WTC11 (cell line): ENCODE results near the gene MNAT1. TPM values are rescaled to one million over a fixed set of nuclear protein-coding genes. Genes with fewer than 3 reads are reported as not detected.

Experiments used
- ATAC-seq: fragments of 200-7000 bp; cut with Tn5 transposase; 2 replicates; pipeline ENCODE4 v1.10.0; 2021; ENCODE audit warnings: mild to moderate bottlenecking, moderate library complexity
- CTCF ChIA-PET: fragments of 300-600 bp; sonication (Branson Sonifier 250); formaldehyde crosslinking; loops from one replicate; lab custom pipeline; 2021; ENCODE audit warnings: antibody characterized with exemption; lab: Charles Lee
- POLR2A ChIA-PET: fragments of 350-600 bp; sonication (Branson Sonifier 250); formaldehyde crosslinking; loops from one replicate; lab custom pipeline; 2021; ENCODE audit warnings: antibody characterized with exemption; lab: Charles Lee
- DNase-seq: peaks from one replicate; pipeline ENCODE4 v3.0.0; 2021; ENCODE audit warnings: low spot score
- H3K27ac Mint-ChIP-seq: 2 replicates; pipeline ENCODE4 v1.8.0; 2021; ENCODE audit warnings: mixed read lengths
- H3K27me3 Mint-ChIP-seq: 2 replicates; pipeline ENCODE4 v1.8.0; 2021; ENCODE audit warnings: low read depth, mild to moderate bottlenecking, moderate library complexity, mixed read lengths
- H3K36me3 Mint-ChIP-seq: 2 replicates; pipeline ENCODE4 v1.8.0; 2021; ENCODE audit warnings: mixed read lengths
- H3K4me1 Mint-ChIP-seq: 2 replicates; pipeline ENCODE4 v1.8.0; 2022; ENCODE audit warnings: mixed read lengths
- H3K4me3 Mint-ChIP-seq: 2 replicates; pipeline ENCODE4 v1.8.0; 2021; ENCODE audit warnings: mild to moderate bottlenecking, moderate library complexity, mixed read lengths
- H3K9me3 Mint-ChIP-seq: 2 replicates; pipeline ENCODE4 v1.8.0; 2021; ENCODE audit warnings: mixed read lengths
- ATF3 ChIP-seq: sonication (generic); formaldehyde crosslinking; conservative IDR thresholded peaks from 2 replicates; pipeline ENCODE4 v1.8.1; 2022; ENCODE audit warnings: mild to moderate bottlenecking, missing genetic modification reagents
- CDX4 ChIP-seq: fragments of 250-450 bp; sonication (Bioruptor Pico); IDR thresholded peaks from 2 replicates; pipeline ENCODE4 v1.9.0; 2021; ENCODE audit warnings: moderate library complexity, mild to moderate bottlenecking, inconsistent platforms, borderline replicate concordance
- CREB1 ChIP-seq: sonication (generic); formaldehyde crosslinking; IDR thresholded peaks from 2 replicates; pipeline ENCODE4 v1.8.0; 2023; ENCODE audit warnings: mild to moderate bottlenecking, missing genetic modification reagents
- E2F5 ChIP-seq: sonication (generic); formaldehyde crosslinking; IDR thresholded peaks from 2 replicates; pipeline ENCODE4 v1.8.1; 2022; ENCODE audit warnings: mild to moderate bottlenecking, moderate library complexity, missing genetic modification reagents
- EMX1 ChIP-seq: fragments of 250-450 bp; sonication (Bioruptor Pico); IDR thresholded peaks from 2 replicates; pipeline ENCODE4 v1.8.0; 2021; ENCODE audit warnings: mild to moderate bottlenecking
- ESRRA ChIP-seq: sonication (generic); formaldehyde crosslinking; IDR thresholded peaks from 2 replicates; pipeline ENCODE4 v1.8.1; 2022; ENCODE audit warnings: mild to moderate bottlenecking, missing genetic modification reagents, borderline replicate concordance
- GABPB1 ChIP-seq: sonication (generic); formaldehyde crosslinking; IDR thresholded peaks from 2 replicates; pipeline ENCODE4 v1.8.1; 2023; ENCODE audit warnings: mild to moderate bottlenecking, missing genetic modification reagents
- HMGA2 ChIP-seq: fragments of 250-450 bp; sonication (Bioruptor Pico); IDR thresholded peaks from 2 replicates; pipeline ENCODE4 v1.4.0; 2021; ENCODE audit warnings: mild to moderate bottlenecking, moderate library complexity
- HMGXB4 ChIP-seq: sonication (generic); formaldehyde crosslinking; IDR thresholded peaks from 2 replicates; pipeline ENCODE4 v1.8.1; 2023; ENCODE audit warnings: mild to moderate bottlenecking, moderate library complexity, missing genetic modification reagents
- IRF1 ChIP-seq: sonication (generic); formaldehyde crosslinking; IDR thresholded peaks from 2 replicates; pipeline ENCODE4 v1.8.0; 2023; ENCODE audit warnings: missing genetic modification reagents
- MXD4 ChIP-seq: fragments of 250-450 bp; sonication (Bioruptor Pico); IDR thresholded peaks from 2 replicates; pipeline ENCODE4 v1.8.0; 2021; ENCODE audit warnings: mild to moderate bottlenecking, moderate library complexity, borderline replicate concordance
- NR1H2 ChIP-seq: sonication (generic); formaldehyde crosslinking; IDR thresholded peaks from 2 replicates; pipeline ENCODE4 v1.9.0; 2021; ENCODE audit warnings: mild to moderate bottlenecking, moderate library complexity, missing genetic modification reagents
- NR2C2 ChIP-seq: sonication (generic); formaldehyde crosslinking; IDR thresholded peaks from 2 replicates; pipeline ENCODE4 v1.8.0; 2022; ENCODE audit warnings: mild to moderate bottlenecking, missing genetic modification reagents
- OVOL2 ChIP-seq: fragments of 250-450 bp; sonication (Bioruptor Pico); IDR thresholded peaks from 2 replicates; pipeline ENCODE4 v1.9.0; 2021; ENCODE audit warnings: mild to moderate bottlenecking, borderline replicate concordance
- PRDM15 ChIP-seq: sonication (generic); formaldehyde crosslinking; IDR thresholded peaks from 2 replicates; pipeline ENCODE4 v1.8.0; 2022; ENCODE audit warnings: missing genetic modification reagents
- TEAD1 ChIP-seq: sonication (generic); formaldehyde crosslinking; IDR thresholded peaks from 2 replicates; pipeline ENCODE4 v1.8.0; 2022; ENCODE audit warnings: mild to moderate bottlenecking, missing genetic modification reagents
- ZBTB21 ChIP-seq: sonication (generic); formaldehyde crosslinking; IDR thresholded peaks from 2 replicates; pipeline ENCODE4 v1.8.1; 2023; ENCODE audit warnings: mild to moderate bottlenecking, missing genetic modification reagents, borderline replicate concordance
- ZMAT4 ChIP-seq: fragments of 250-450 bp; sonication (Bioruptor Pico); IDR thresholded peaks from 2 replicates; pipeline ENCODE4 v1.9.0; 2021; ENCODE audit warnings: mild to moderate bottlenecking
- ZNF121 ChIP-seq: sonication (generic); formaldehyde crosslinking; IDR thresholded peaks from 2 replicates; pipeline ENCODE4 v1.8.0; 2023; ENCODE audit warnings: missing genetic modification reagents
- ZNF512 ChIP-seq: sonication (generic); formaldehyde crosslinking; IDR thresholded peaks from 2 replicates; pipeline ENCODE4 v1.8.1; 2022; ENCODE audit warnings: missing genetic modification reagents, borderline replicate concordance
- ZNF671 ChIP-seq: fragments of 250-450 bp; sonication (Bioruptor Pico); IDR thresholded peaks from 2 replicates; pipeline ENCODE4 v1.8.0; 2021; ENCODE audit warnings: mild to moderate bottlenecking
- total RNA-seq: library from RNA; stranded (reverse); gene quantifications from 3 replicates; pipeline ENCODE4 v1.2.3, GENCODE V29; 2021

The MNAT1 gene
- total RNA-seq, 1 experiment from 2014 or later = 59.0 TPM

GRCh38 chr14:60926002-60926401 lies 191.4 kb downstream of the MNAT1 start (continued):
- TF ChIP-seq IRF1 (CRISPR knock-in tag) (no peak), ZNF121 (CRISPR knock-in tag) (no peak), TEAD1 (no peak), HMGXB4 (CRISPR knock-in tag) (no peak), EMX1 (CRISPR knock-in tag) (no peak), HMGA2 (CRISPR knock-in tag) (no peak), NR2C2 (CRISPR knock-in tag) (no peak), E2F5 (CRISPR knock-in tag) (no peak)
- TF ChIP-seq, all 79 proteins: peak for 0

- H3K27me3 Mint-ChIP-seq = no peaks in the 10 kb centered on the region
- ChIA-PET POLR2A (no interaction called here), CTCF (no interaction called here)
- ATAC-seq (no peak), DNase-seq (no peak)
- H3K4me1 Mint-ChIP-seq = peaks cover 12% of the 10 kb centered on the region
- TF ChIP-seq ZNF671 (no peak), HMGA2 (CRISPR knock-in tag) (no peak), ATF3 (no peak), OVOL2 (no peak), NR2C2 (CRISPR knock-in tag) (no peak), ZNF121 (CRISPR knock-in tag) (no peak), NR1H2 (no peak), CDX4 (CRISPR knock-in tag) (no peak), PRDM15 (CRISPR knock-in tag) (no peak), E2F5 (CRISPR knock-in tag) (no peak)
- no peaks in the 10 kb centered on the region for H3K36me3 Mint-ChIP-seq
- no peak overlapping the region for H3K4me3 Mint-ChIP-seq
- H3K27ac Mint-ChIP-seq = no peak overlapping the region
- H3K9me3 Mint-ChIP-seq = no peaks in the 10 kb centered on the region
Measured at GRCh38 chr14:60931218-60931617, 196.7 kb downstream of the MNAT1 start.

GRCh38 chr14:60933920-60934655 lies 199.5 kb downstream of the MNAT1 start:
- ATAC-seq (no peak), DNase-seq (no peak)
- H3K27me3 Mint-ChIP-seq = no peaks in the 10 kb centered on the region
- no peak overlapping the region for H3K27ac Mint-ChIP-seq
- ChIA-PET POLR2A (no interaction called here), CTCF (no interaction called here)
- H3K4me1 Mint-ChIP-seq = peaks cover 13% of the 10 kb centered on the region
- TF ChIP-seq ZBTB21 (CRISPR knock-in tag) (no peak), ZNF512 (CRISPR knock-in tag) (no peak), MXD4 (CRISPR knock-in tag) (no peak), ZMAT4 (CRISPR knock-in tag) (no peak), E2F5 (CRISPR knock-in tag) (no peak), CREB1 (no peak), ESRRA (CRISPR knock-in tag) (no peak), GABPB1 (CRISPR knock-in tag) (no peak)
- H3K4me3 Mint-ChIP-seq = no peak overlapping the region
- no peaks in the 10 kb centered on the region for H3K9me3 Mint-ChIP-seq
- H3K36me3 Mint-ChIP-seq = no peaks in the 10 kb centered on the region
